Endodermal cell (in vitro differentiated cells): Measurements from ENCODE around the gene LRIT3. TPM values are rescaled to one million over a fixed set of nuclear protein-coding genes. Genes with fewer than 3 reads are reported as not detected.

Source experiments
- DNase-seq: peaks from one replicate; pipeline ENCODE4 v3.0.0-alpha.2; 2017
- H3K27ac ChIP-seq: 2 replicates; pipeline ENCODE4 v1.5.1; 2013; ENCODE audit warnings: mild to moderate bottlenecking, low read depth, low read length, moderate library complexity
- H3K27me3 ChIP-seq: 2 replicates; pipeline ENCODE4 v1.6.1; 2013; ENCODE audit warnings: mild to moderate bottlenecking, low read length, moderate library complexity; ENCODE audit not compliant: insufficient read depth, control insufficient read depth, poor library complexity, severe bottlenecking
- H3K36me3 ChIP-seq: 2 replicates; pipeline ENCODE4 v1.7.0; 2013; ENCODE audit warnings: mild to moderate bottlenecking, low read length, moderate library complexity; ENCODE audit not compliant: control insufficient read depth, insufficient read depth
- H3K4me1 ChIP-seq: one replicate; pipeline ENCODE4 v1.7.0; 2013; ENCODE audit warnings: low read length; ENCODE audit not compliant: control insufficient read depth, insufficient read depth
- H3K4me3 ChIP-seq: 2 replicates; pipeline ENCODE4 v1.5.1; 2013; ENCODE audit warnings: mild to moderate bottlenecking, low read length, moderate library complexity
- H3K9ac ChIP-seq: 2 replicates; pipeline ENCODE4 v1.6.1; 2013; ENCODE audit warnings: mild to moderate bottlenecking, low read length, moderate library complexity; ENCODE audit not compliant: poor library complexity, severe bottlenecking; ENCODE audit errors: extremely low read depth
- H3K9me3 ChIP-seq: 2 replicates; pipeline ENCODE4 v1.6.1; 2013; ENCODE audit warnings: mild to moderate bottlenecking, low read length, moderate library complexity; ENCODE audit not compliant: control insufficient read depth
- H3K27ac Mint-ChIP-seq: 2 replicates; pipeline ENCODE4 v1.8.0; 2020; ENCODE audit warnings: mixed read lengths
- H3K27me3 Mint-ChIP-seq: 2 replicates; pipeline ENCODE4 v1.8.0; 2021; ENCODE audit warnings: mild to moderate bottlenecking, mixed read lengths; ENCODE audit not compliant: insufficient read depth
- H3K36me3 Mint-ChIP-seq: 2 replicates; pipeline ENCODE4 v1.8.0; 2020; ENCODE audit warnings: low read depth, mixed read lengths
- H3K4me1 Mint-ChIP-seq: 2 replicates; pipeline ENCODE4 v1.8.0; 2020; ENCODE audit warnings: mixed read lengths
- H3K4me3 Mint-ChIP-seq: 2 replicates; pipeline ENCODE4 v1.8.0; 2020; ENCODE audit warnings: mild to moderate bottlenecking, moderate library complexity, mixed read lengths
- H3K9me3 Mint-ChIP-seq: 2 replicates; pipeline ENCODE4 v1.8.0; 2020; ENCODE audit warnings: mild to moderate bottlenecking, mixed read lengths
- CTCF ChIP-seq: fragments of 200-600 bp; sonication (generic); conservative IDR thresholded peaks from 2 replicates; pipeline ENCODE4 v1.5.0; 2021; ENCODE audit warnings: antibody characterized with exemption, mild to moderate bottlenecking
- WGBS, 2 experiments: methylation state at CpG; one replicate each; pipeline versions ENCODE4 v1.1.5 to v1.1.7; 2013; ENCODE audit warnings: missing lambda C conversion rate in 2 of 2, mixed read lengths in 1 of 2; ENCODE audit not compliant: insufficient coverage in 1 of 2, insufficient read length in 1 of 2; 5-methylcytosine and 5-hydroxymethylcytosine counted together
- total RNA-seq, 2 donors: library from RNA; stranded (reverse); fragmentation: NEBNext Ultra II Directional in 1 of 2; extraction: Animal tissue kit (Norgen Biotek cat#: 25700) in 1 of 2; gene quantifications; 2 replicates in 1 of 2; 3 replicates in 1 of 2; pipeline ENCODE4 v1.2.1, GENCODE V29; 2021

The LRIT3 gene
- total RNA-seq, 2 donors from 2014 or later = 1.5 to 3.1 TPM

- H3K27me3 ChIP-seq = no peaks in the 10 kb centered on the region
- no peak within 1 kb of the TSS for H3K4me3 Mint-ChIP-seq
- H3K27me3 Mint-ChIP-seq = no peaks in the 10 kb centered on the region
- 86 to 97% methylated on average over 2 of the region's 2 CpGs for WGBS, 2 experiments
- no peak within 1 kb of the TSS for H3K4me3 ChIP-seq
- peaks cover 3% of the 10 kb centered on the region for H3K9me3 Mint-ChIP-seq
- DNase-seq = no peak
- H3K9me3 ChIP-seq = no peaks in the 10 kb centered on the region
- H3K36me3 ChIP-seq = no peaks in the 10 kb centered on the region
- no peak within 1 kb of the TSS for H3K9ac ChIP-seq
- no peak for TF ChIP-seq CTCF
- H3K4me1 ChIP-seq = no peaks in the 10 kb centered on the region
- H3K27ac ChIP-seq = no peak within 1 kb of the TSS
- H3K27ac Mint-ChIP-seq = no peak within 1 kb of the TSS
- no peaks in the 10 kb centered on the region for H3K4me1 Mint-ChIP-seq
- no peaks in the 10 kb centered on the region for H3K36me3 Mint-ChIP-seq
These were observed 46.0 kb upstream of the LRIT3 start, which contains the start of gene CFI for GRCh38 chr4:109801895-109802319. TSS of gene CFI (minus strand) at chr4:109801999. CDS start at chr4:109801971, 28 bp downstream.

GRCh38 chr4:109803924-109804571 is 43.9 kb upstream of the LRIT3 start:
- H3K4me1 ChIP-seq = no peaks in the 10 kb centered on the region
- Mint-ChIP-seq H3K27ac (no peak overlapping the region), H3K36me3 (no peaks in the 10 kb centered on the region), H3K27me3 (no peaks in the 10 kb centered on the region), H3K9me3 (no peaks in the 10 kb centered on the region), H3K4me1 (no peaks in the 10 kb centered on the region), H3K4me3 (no peak overlapping the region)
- H3K27ac ChIP-seq = no peak overlapping the region
- WGBS, 2 experiments = 35 to 41% methylated on average over 2 to 4 of the region's 4 CpGs
- peak; percentile 75 for DNase-seq
- H3K36me3 ChIP-seq = no peaks in the 10 kb centered on the region
- no peaks in the 10 kb centered on the region for H3K27me3 ChIP-seq
- H3K9ac ChIP-seq = no peak overlapping the region
- no peaks in the 10 kb centered on the region for H3K9me3 ChIP-seq
- no peak overlapping the region for H3K4me3 ChIP-seq
- peak; percentile 75 for TF ChIP-seq CTCF

GRCh38 chr4:109809655-109810054 is 38.3 kb upstream of the LRIT3 start:
- no peak for DNase-seq
- Histone ChIP-seq H3K9me3 (no peaks in the 10 kb centered on the region), H3K27ac (no peak overlapping the region), H3K4me1 (no peaks in the 10 kb centered on the region), H3K4me3 (no peak overlapping the region), H3K9ac (no peak overlapping the region), H3K27me3 (no peaks in the 10 kb centered on the region), H3K36me3 (no peaks in the 10 kb centered on the region)
- WGBS, 2 experiments = 95 to 100% methylated on average over 1 to 2 of the region's 2 CpGs
- no peak for TF ChIP-seq CTCF
- Mint-ChIP-seq H3K4me3 (no peak overlapping the region), H3K27me3 (no peaks in the 10 kb centered on the region), H3K4me1 (peaks cover 11% of the 10 kb centered on the region), H3K27ac (no peak overlapping the region), H3K36me3 (no peaks in the 10 kb centered on the region), H3K9me3 (no peaks in the 10 kb centered on the region)
